GM18517 (cell line): ENCODE data around the gene WDHD1.
"Not testable (repeated sequence)": the region's sequence is repeated elsewhere in the genome, so short reads cannot be mapped to it uniquely, and the experiment has no call there.

Experiments
- ATAC-seq: cut with Tn5 transposase; IDR thresholded peaks from one replicate; pipeline ENCODE4 v1.9.1; 2021; ENCODE audit warnings: mild to moderate bottlenecking, moderate library complexity; ENCODE audit not compliant: unreplicated experiment

WDHD1 gene, protein sequence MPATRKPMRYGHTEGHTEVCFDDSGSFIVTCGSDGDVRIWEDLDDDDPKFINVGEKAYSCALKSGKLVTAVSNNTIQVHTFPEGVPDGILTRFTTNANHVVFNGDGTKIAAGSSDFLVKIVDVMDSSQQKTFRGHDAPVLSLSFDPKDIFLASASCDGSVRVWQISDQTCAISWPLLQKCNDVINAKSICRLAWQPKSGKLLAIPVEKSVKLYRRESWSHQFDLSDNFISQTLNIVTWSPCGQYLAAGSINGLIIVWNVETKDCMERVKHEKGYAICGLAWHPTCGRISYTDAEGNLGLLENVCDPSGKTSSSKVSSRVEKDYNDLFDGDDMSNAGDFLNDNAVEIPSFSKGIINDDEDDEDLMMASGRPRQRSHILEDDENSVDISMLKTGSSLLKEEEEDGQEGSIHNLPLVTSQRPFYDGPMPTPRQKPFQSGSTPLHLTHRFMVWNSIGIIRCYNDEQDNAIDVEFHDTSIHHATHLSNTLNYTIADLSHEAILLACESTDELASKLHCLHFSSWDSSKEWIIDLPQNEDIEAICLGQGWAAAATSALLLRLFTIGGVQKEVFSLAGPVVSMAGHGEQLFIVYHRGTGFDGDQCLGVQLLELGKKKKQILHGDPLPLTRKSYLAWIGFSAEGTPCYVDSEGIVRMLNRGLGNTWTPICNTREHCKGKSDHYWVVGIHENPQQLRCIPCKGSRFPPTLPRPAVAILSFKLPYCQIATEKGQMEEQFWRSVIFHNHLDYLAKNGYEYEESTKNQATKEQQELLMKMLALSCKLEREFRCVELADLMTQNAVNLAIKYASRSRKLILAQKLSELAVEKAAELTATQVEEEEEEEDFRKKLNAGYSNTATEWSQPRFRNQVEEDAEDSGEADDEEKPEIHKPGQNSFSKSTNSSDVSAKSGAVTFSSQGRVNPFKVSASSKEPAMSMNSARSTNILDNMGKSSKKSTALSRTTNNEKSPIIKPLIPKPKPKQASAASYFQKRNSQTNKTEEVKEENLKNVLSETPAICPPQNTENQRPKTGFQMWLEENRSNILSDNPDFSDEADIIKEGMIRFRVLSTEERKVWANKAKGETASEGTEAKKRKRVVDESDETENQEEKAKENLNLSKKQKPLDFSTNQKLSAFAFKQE

DNA sequence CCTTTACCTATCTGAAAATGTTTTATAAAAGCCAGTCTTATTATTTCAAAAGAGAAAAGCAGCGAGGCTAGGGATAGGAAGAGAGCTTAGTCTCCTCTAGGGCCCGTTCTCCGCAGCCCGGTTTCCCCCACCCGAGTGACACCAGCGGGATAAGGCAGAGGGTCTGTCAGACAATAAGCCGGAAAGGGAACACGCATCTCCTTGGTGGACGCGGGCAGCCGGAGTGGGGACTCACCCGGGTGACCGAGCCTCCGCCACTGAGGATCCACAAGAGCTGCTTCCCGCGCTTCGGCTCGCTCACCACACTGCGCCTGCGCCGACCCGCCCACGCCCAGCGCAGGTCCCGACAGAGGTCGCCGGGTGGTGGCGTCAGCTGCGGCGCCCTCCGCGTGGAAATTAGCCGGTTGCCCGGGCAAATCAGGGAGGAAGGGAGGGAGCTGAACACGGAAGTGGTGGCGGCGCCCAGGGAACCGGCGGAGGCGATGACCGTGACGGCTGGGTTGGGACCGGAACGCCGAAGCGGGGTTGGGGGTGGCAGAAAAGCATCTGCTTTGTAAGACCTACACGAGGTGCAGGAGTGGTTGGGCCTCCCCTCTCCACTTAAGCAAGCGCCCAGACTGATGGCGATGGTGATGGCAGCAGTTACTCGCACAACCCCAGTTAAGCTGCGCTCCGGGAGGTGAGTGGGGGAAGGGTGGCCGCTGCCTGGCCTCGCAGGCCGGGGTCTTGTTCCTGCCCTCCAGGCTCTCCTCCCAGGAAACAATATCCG lies at the start of gene WDHD1, which contains the start of gene SOCS4:
TSS of gene WDHD1 (minus strand) at position 307 of the 769 bp plus-strand sequence. CDS start 312 bp downstream, outside the sequence.
TSS of gene SOCS4 (plus strand) at position 444 of the 769 bp plus-strand sequence. CDS start 15,806 bp downstream, outside the sequence.
- ATAC-seq, result peak; percentile 89

DNA sequence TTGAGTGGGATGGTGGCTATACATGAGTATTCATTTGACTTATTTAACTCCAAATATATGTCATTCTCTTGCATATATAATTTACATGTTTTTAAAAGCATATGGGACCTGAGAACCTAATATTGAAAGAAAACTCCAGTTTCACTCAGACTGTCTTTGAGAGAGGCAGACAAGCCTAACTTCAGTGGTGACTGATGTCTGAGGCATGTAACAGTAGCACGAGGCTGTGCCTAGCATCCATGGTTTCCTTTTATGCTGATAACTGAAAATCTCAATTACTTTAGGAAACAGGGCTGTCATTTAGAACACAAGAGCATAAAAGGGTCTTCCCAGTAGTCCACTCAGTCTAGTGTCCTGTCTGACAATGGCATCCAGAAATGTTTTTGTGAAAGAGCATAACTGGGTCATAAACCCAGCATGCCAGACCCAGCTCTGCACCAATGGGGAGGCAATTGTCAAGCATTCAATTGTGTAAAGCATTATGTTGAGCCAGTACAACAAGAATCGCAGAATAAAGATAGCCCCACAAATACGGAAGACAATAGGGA lies 48.8 kb upstream of the WDHD1 start:
- no peak for ATAC-seq

DNA sequence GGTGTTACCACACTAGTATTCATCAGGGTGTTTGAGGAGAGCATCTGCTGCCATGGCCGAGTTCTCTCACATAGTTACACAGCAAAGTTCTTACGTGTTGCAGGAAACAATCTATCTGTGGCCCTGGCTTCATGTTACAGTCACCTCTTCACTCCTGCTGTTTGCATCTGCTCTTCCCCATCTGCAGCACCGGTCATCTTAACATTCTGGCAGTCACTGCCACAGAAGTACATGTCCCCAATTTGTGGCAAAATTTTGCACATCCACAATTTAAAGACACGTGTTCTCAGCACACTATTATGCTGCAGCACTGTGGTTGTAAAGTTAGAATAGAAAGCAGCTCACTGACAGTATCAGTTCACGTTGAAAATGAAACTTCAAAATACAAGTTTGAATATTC lies 47.8 kb upstream of the WDHD1 start:
- peak; percentile 41 for ATAC-seq

DNA sequence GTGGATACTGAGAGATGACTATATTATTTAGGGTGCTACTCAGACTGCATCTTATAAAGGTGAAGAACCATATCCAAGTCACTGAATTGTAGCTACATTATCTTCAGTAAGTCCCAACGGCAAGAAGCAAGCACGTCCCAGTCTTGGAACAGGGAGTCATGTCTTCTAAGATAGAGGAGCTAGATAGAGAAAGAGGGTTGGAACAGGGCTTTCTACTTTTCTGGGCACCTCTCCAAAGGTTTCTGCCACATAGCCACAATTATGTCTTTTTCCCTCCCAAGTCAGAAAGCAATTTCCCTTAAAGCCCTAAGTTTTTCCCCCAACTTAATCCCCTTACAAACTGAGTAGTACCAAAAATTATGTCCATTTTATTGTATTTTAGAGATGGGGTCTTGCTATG lies 47.0 kb upstream of the WDHD1 start:
- no peak for ATAC-seq

DNA sequence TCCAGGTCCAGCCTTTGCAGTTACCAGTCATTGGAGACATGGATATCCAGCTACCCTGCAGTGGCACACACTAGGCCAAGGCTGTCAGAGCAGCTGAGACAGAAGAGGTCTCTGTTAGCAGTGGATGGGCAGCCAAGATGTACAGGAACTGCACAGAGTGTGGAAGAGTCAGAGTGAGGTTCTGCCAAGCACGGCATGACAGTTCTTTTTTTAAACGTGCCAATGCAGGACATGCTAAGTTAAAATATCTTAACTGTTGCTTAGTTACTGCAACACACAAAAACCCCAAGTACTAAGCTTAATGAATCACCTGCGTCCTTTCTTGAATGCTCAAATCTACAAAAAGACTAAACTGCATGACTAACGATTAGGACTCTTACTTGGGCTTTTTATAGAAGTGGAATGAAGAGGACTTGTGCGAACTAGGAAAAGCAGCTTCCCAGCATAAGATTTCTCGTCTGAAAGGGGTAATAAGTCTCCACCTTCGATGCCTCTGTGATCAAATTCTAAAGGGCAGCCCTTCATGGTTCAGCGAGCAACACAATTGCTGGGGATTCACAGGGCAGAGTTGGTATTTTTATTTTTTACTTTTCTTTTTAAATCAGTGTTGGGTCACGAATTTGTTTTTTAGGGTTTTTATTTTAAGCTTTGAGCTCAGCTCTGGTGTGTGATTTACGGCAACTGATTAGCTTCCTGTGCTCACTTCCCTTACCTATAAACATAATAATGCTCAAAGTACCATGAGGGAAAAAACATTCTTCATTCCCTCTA lies 45.2 kb upstream of the WDHD1 start:
- peak; percentile 36 for ATAC-seq

DNA sequence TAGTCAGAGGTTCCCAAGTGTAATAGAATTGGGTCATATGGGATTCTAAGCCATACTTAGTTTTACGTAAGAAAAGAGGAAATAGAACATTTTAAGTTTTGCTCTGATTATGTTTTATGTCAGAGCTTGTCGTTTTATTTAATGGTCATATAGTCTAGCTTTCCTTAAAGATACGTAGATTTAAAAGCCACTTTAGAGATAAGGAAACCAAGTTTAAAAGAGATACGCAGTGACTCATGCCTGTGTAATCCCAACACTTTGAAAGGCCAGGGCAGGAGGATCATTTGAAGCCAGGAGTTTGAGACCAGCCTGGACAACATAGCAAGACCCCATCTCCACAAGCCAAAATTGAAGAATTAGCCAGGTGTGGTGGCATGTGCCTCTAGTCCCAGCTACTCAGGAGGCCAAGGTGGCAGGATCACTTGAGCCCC lies 44.1 kb upstream of the WDHD1 start:
- ATAC-seq, result no peak

DNA sequence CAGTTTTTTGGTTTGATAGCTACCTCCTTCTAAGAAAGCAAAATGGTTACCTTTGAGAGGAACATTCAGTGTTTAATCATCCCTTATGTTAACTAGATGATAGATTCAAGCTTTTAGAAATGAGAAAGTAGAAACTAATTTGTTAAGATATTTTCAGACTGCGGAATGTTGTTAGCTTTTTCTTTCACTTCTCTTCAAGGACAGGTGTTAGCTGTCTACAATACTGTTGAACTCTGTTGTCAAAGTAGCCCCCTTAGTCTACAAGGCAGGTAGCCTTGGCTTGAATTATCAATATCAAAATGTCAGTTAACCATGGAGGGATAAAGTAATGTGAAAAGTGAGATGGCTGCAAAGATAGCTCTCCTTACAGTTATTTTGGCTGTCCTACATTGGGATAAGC lies 39.3 kb upstream of the WDHD1 start:
- no peak for ATAC-seq

DNA sequence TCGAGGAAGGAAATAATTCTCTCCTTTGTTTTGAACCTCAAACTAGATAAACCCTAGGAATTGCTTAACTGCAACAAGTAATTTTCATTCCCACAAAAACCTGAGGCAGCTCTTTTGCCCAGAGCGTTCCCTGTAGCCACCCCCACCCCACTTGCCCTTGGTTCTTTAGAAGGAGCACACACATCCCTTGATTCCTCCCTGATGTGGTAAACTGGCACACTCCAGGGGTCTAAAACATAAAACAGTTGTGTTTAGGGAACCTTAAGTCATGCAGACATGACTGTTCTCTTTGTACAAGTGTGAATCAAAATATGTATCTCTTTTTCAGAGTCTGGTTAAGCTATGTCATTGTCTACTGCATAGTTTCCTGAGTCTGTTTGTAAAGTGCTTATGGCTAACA lies 38.5 kb upstream of the WDHD1 start:
- no peak for ATAC-seq

DNA sequence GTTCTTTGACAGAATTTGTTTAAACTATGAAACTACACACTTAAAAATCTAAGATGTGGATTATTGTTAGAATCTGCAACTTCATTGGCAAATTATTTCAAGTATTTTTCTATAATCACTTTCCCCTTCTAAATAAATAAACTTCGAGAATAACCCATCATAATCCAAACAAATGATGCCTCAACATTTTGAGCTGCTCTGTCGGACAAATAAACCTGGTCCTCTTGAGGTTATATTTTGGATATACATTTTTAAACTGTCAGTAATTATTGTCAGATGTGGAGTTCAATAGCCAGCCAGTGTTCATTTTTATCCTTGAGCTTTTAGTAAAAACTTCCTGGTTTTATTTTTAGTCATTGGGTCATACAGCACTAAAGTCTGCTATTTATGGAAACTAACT lies 38.0 kb upstream of the WDHD1 start:
- not testable (repeated sequence) for ATAC-seq

DNA sequence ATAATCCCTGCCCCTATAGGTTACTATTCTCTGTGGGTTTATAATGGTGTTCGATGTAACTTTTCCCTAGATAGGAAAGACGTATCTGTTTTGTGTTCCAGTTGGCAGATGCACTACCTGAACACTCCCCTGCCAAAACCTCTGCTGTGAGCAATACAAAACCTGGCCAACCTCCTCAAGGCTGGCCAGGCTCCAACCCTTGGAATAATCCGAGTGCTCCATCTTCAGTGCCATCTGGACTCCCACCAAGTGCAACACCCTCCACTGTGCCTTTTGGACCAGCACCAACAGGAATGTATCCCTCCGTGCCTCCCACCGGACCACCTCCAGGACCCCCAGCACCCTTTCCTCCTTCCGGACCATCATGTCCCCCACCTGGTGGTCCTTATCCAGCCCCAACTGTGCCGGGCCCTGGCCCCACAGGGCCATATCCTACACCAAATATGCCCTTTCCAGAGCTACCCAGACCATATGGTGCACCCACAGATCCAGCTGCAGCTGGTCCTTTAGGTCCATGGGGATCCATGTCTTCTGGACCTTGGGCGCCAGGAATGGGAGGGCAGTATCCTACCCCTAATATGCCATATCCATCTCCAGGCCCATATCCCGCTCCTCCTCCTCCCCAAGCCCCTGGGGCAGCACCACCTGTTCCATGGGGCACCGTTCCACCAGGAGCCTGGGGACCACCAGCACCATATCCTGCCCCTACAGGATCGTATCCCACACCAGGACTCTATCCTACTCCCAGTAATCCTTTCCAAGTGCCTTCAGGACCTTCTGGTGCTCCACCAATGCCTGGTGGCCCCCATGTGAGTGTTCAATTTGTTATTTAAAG lies 35.8 kb upstream of the WDHD1 start:
- no peak for ATAC-seq

DNA sequence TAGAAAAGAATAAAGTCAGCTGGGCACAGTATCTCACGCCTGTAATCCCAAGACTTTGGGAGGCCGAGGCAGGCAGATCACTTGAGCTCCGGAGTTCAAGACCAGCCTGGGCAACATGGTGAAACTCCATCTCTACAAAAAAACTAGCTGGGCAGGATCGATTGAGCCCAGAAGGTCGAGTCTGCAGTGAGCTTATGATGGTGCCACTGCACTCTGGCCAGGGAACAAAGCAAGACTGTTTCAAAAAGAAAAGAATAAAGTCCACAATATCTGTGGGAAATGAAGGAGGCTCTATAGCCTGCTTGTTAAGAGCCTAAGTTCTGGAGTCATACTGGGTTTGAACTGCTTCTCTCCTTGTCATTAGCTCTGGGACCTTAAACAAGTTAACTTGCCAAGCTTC lies 32.4 kb upstream of the WDHD1 start:
- ATAC-seq, result no peak

DNA sequence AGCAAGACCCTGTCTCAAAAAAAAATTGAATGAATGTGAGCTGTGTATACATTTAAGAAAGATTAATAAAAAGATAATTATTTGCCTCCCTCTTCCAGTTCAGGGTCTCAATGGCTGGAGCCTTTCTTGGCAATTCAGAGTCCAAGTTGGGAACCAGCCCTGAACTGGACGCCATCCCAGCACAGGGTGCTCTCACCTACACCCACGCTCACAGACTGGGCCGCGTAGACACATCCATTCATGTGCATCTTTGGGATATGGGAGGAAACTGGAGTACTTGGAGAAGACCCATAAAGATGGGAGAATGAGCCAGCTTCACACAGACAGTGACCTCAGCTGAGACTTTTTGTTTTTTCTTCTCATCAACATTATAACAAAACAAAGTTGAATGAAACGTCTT lies 31.0 kb upstream of the WDHD1 start:
- no peak for ATAC-seq

DNA sequence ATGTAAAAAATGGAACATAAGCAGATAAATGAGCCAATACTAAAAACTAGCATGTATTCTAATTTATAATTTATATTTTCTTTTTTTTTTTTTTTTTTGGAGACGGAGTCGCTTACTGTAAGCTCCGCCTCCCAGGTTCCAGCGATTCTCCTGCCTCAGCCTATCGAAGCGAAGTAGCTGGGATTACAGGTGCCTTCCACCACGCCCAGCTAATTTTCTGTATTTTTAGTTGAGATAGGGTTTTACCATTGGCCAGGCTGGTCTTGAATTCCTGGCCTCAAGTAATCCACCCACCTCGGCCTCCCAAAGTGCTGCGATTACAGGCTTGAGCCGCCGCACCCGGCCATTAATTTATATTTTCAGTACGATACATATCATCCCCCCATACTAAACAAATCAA lies 27.2 kb upstream of the WDHD1 start:
- ATAC-seq, result no peak

DNA sequence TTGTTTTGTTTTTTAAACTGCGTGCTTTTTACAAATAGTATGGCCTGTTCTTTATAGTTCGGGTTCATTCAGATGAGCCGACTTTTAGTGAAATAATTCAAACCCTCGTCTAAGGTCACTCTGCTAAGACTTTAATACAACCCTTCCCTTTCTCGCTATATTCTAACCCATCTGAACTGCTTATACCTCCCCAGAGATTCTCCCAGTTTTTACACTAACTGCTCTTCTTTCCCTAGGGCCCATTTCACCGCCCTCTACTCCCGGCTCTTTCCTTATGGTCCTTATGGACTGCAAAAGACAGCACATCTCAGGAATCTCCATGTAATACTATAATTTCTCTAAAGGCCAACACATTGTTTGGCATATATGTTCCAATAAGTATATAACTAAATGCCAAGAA lies 26.6 kb upstream of the WDHD1 start:
- no peak for ATAC-seq

DNA sequence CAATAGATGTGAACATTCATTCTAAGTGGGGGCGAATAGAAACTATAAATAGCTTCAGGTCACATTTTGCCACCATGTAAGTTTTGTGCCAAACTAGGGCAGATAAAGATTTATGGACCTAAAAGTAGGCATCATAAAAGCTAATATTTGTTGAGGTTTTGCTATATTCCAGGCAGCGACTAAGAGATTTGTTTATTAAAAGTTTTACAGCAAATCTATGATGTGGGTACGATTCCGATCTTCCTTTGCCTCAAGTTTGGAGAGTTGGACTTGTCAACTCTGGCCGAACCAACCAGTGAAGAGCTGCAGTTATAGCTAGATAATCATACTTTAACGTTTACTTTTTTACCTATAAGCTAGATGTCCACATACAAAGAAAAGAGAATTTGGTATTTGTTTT lies 26.1 kb upstream of the WDHD1 start:
- ATAC-seq, result no peak

DNA sequence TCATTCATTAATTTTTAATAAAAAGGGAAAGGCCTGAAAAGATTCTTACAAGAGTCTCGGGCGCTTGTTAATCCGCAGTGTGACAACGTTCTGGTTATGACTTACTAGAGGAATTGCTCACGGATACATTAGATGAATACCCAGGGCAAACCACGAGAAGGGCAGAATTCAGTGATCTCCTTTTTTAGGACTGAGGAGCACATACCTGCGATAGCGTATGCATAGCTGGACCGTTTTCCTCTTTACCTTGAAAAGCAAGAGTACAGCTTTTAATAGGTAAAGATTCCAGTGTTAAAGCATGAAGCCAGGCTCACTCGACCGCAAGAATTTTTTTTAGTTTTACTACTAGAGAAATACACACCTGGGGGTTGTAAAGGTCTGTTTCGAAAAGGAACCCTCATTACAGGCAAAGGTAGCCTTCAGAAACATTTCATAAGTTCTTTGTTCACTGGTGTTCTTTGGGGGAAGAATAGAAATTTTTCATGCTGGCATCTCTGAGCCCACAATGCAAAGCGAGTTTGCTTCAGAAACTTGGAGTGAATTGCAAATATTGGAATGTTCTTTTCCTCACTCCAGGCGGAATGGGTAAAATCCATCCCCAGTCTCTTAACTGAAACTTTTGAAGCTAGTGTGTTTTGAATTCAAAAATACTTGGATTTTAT lies 25.5 kb upstream of the WDHD1 start:
- peak; percentile 12 for ATAC-seq

DNA sequence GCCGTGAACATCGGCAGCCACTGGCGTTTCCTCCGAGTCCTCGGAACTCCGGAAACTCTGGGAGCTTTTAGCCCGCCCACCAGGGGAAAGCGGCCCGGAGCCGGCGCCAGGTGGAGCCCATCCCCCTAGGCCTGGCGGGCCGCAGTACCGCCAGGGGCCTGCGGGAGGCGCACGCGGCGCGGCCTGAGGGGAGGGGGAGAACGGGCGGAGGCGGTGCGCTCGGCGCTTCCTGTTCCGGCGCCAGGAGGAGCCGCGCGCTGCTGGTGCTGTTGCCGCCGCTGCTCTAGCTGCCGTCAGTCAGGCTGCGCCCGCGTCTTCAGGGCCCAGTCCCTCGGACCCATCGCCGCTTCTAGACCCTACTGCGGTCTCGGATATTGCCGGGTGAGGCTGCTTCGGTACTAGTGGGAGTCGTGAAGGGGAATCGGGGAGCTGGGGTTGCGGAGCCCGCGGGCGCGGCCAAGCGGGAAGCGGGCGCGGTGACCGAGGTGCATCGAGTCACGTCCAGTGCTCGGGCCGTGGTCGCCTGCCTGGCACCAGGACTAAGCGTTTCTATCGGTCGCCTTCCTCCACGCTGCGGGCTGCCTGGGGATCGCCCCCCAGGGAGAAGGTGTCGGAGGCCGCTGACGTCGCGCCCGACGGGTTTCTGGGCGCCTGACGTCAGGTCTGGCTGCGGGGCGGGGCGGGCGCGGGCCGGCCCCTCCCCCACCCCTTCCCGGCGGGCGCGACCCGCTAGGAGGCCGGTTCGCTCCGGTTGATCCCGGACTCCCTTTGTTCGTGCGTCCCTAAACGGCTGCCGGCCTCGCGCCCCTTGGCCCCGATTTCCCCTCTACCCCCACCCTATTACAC lies 24.7 kb upstream of the WDHD1 start, which contains the start of gene MAPK1IP1L:
TSS of gene MAPK1IP1L (plus strand) at position 225 of the 846 bp plus-strand sequence. CDS start 10,037 bp downstream, outside the sequence.
- ATAC-seq, result peak; percentile 81
